ENCODE data around the gene GALT. TPM values are rescaled to one million over a fixed set of nuclear protein-coding genes. Genes with fewer than 3 reads are reported as not detected.

GALT gene
- total and polyA plus RNA-seq, 2 of the 13 experiments (the other 11 are each of a cell fraction or from before 2014, with no cell fraction given), result 40.4 to 46.3 TPM

- no peak for TF ChIP-seq ZSCAN20 (CRISPR knock-in tag; IDR thresholded peaks at IDR 0.05; ENCODE audit: borderline replicate concordance)
- TF ChIP-seq ZNF101 (CRISPR knock-in tag; IDR thresholded peaks at IDR 0.05; ENCODE audit: borderline replicate concordance, low read depth), result no peak
- no peak for TF ChIP-seq PLRG1 (conservative IDR thresholded peaks at IDR 0.05)
- TF ChIP-seq SIX4 (CRISPR knock-in tag; IDR thresholded peaks at IDR 0.05), result peak; percentile 46; the same call in 1 of the 2 replicates
- TF ChIP-seq ZNF512 (CRISPR knock-in tag; IDR thresholded peaks at IDR 0.05), result peak; percentile 46; the same call in 1 of the 2 replicates
- no peak for TF ChIP-seq ZBTB42 (CRISPR knock-in tag; IDR thresholded peaks at IDR 0.05)
- peak; percentile 75 for TF ChIP-seq UBTF (CRISPR knock-in tag; IDR thresholded peaks at IDR 0.05)
- TF ChIP-seq SP2 (CRISPR knock-in tag; IDR thresholded peaks at IDR 0.05), result no peak
- peak; percentile 14 for TF ChIP-seq PHF5A (CRISPR knock-in tag; IDR thresholded peaks at IDR 0.05; ENCODE audit: low read depth, unreplicated experiment)
- 0 out of 2 replicates have a peak, but pooled peaks have one; percentile 21 for TF ChIP-seq PITX1 (CRISPR knock-in tag; IDR thresholded peaks at IDR 0.05)
- TF ChIP-seq, protein P1, sequence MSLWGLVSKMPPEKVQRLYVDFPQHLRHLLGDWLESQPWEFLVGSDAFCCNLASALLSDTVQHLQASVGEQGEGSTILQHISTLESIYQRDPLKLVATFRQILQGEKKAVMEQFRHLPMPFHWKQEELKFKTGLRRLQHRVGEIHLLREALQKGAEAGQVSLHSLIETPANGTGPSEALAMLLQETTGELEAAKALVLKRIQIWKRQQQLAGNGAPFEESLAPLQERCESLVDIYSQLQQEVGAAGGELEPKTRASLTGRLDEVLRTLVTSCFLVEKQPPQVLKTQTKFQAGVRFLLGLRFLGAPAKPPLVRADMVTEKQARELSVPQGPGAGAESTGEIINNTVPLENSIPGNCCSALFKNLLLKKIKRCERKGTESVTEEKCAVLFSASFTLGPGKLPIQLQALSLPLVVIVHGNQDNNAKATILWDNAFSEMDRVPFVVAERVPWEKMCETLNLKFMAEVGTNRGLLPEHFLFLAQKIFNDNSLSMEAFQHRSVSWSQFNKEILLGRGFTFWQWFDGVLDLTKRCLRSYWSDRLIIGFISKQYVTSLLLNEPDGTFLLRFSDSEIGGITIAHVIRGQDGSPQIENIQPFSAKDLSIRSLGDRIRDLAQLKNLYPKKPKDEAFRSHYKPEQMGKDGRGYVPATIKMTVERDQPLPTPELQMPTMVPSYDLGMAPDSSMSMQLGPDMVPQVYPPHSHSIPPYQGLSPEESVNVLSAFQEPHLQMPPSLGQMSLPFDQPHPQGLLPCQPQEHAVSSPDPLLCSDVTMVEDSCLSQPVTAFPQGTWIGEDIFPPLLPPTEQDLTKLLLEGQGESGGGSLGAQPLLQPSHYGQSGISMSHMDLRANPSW (CRISPR knock-in tag; IDR thresholded peaks at IDR 0.05; ENCODE audit: borderline replicate concordance), result no peak
- TF ChIP-seq ZNF674 (CRISPR knock-in tag; IDR thresholded peaks at IDR 0.05; ENCODE audit: low read depth), result no peak
- TF ChIP-seq RNF2 (conservative IDR thresholded peaks at IDR 0.05; ENCODE audit: low read depth), result no peak
- TF ChIP-seq ZNF326 (CRISPR knock-in tag; IDR thresholded peaks at IDR 0.05; ENCODE audit: borderline replicate concordance), result no peak
- TF ChIP-seq MXD1 (CRISPR knock-in tag; IDR thresholded peaks at IDR 0.05), result peak; percentile 56
- TF ChIP-seq ISX (CRISPR knock-in tag; conservative IDR thresholded peaks at IDR 0.05), result no peak
- no peak for TF ChIP-seq SMC3 (IDR thresholded peaks at IDR 0.05; ENCODE audit: low read length)
- no peak for TF ChIP-seq MIER3 (CRISPR knock-in tag; IDR thresholded peaks at IDR 0.05; ENCODE audit: borderline replicate concordance)
- no peak; the same call in 1 of the 2 replicates for TF ChIP-seq REL (CRISPR knock-in tag; conservative IDR thresholded peaks at IDR 0.05)
- TF ChIP-seq, protein P2, sequence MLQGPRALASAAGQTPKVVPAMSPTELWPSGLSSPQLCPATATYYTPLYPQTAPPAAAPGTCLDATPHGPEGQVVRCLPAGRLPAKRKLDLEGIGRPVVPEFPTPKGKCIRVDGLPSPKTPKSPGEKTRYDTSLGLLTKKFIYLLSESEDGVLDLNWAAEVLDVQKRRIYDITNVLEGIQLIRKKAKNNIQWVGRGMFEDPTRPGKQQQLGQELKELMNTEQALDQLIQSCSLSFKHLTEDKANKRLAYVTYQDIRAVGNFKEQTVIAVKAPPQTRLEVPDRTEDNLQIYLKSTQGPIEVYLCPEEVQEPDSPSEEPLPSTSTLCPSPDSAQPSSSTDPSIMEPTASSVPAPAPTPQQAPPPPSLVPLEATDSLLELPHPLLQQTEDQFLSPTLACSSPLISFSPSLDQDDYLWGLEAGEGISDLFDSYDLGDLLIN (CRISPR knock-in tag; IDR thresholded peaks at IDR 0.05; ENCODE audit: borderline replicate concordance), result no peak
- peak; percentile 31; the same call in 1 of the 2 replicates for TF ChIP-seq AKAP8 (CRISPR knock-in tag; IDR thresholded peaks at IDR 0.05)
These were observed 34.4 kb upstream of the GALT start, which contains the start of gene RPP25L (continued) for GRCh38 chr9:34611811-34612787.

All from HepG2 (cell line).